SK-N-MC (cell line): ENCODE results near the gene SNF8.

Source experiments
- DNase-seq: peaks from one replicate; pipeline ENCODE4 v3.0.0-alpha.2; 2011; ENCODE audit warnings: low read depth, low spot score
- H3K27ac ChIP-seq: fragments of 200-600 bp; sonication (generic); 2 replicates; pipeline ENCODE4 v1.5.1; 2016; ENCODE audit warnings: mixed run types
- H3K36me3 ChIP-seq: fragments of 200-600 bp; sonication (generic); 2 replicates; pipeline ENCODE4 v1.6.1; 2017; ENCODE audit warnings: antibody characterized with exemption, low read length, mixed read lengths; ENCODE audit not compliant: insufficient read depth
- H3K4me3 ChIP-seq: fragments of 200-600 bp; sonication (generic); 2 replicates; pipeline ENCODE4 v1.5.1; 2016
- H3K9ac ChIP-seq: fragments of 200-600 bp; sonication (generic); 2 replicates; pipeline ENCODE4 v1.8.0; 2017; ENCODE audit warnings: mixed run types, mixed read lengths; ENCODE audit not compliant: insufficient read length
- H3K9me3 ChIP-seq: fragments of 200-600 bp; sonication (generic); 2 replicates; pipeline ENCODE4 v1.6.1; 2017; ENCODE audit warnings: low read depth, mild to moderate bottlenecking, antibody characterized with exemption, low read length, moderate library complexity, mixed read lengths
- EZH2 ChIP-seq: fragments of 200-600 bp; sonication (generic); IDR thresholded peaks from one replicate; pipeline ENCODE4 v1.6.1; 2017; ENCODE audit warnings: antibody characterized with exemption
- FOXP2 ChIP-seq: optimal IDR thresholded peaks from 2 replicates; pipeline ENCODE3; 2011; ENCODE audit warnings: mild to moderate bottlenecking, moderate library complexity; ENCODE audit not compliant: insufficient read depth; ENCODE audit errors: extremely low read length, control extremely low read depth
- POLR2AphosphoS5 ChIP-seq: IDR thresholded peaks from 2 replicates; pipeline ENCODE4 v1.6.1; 2012; ENCODE audit warnings: mild to moderate bottlenecking, low read depth, low read length, borderline replicate concordance

The SNF8 gene

DNA sequence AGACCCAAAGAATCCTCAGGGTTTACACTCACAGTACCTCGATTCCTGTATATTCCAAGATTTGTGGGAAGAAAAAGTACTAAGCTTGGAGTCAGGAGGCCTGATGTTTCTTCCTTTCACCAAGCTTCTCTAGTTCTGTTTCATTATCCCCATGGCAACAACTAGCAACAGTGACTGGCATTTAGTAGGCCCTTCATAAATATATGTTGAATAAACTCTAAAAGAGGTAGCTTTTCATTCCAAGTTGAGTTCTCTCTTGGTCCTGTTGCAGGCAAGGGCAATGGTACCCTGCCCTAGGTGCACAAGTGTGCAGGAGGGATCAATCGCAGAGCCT is 37.0 kb downstream of the SNF8 start:
- TF ChIP-seq POLR2AphosphoS5: no peak
- no peak for TF ChIP-seq EZH2
- TF ChIP-seq FOXP2: no peak
- Histone ChIP-seq H3K36me3 (peaks cover 32% of the 10 kb centered on the region), H3K9ac (peak overlapping the region; percentile 81), H3K4me3 (peak overlapping the region; percentile 97), H3K27ac (peak overlapping the region; percentile 90), H3K9me3 (no peaks in the 10 kb centered on the region)
- DNase-seq: no peak

DNA sequence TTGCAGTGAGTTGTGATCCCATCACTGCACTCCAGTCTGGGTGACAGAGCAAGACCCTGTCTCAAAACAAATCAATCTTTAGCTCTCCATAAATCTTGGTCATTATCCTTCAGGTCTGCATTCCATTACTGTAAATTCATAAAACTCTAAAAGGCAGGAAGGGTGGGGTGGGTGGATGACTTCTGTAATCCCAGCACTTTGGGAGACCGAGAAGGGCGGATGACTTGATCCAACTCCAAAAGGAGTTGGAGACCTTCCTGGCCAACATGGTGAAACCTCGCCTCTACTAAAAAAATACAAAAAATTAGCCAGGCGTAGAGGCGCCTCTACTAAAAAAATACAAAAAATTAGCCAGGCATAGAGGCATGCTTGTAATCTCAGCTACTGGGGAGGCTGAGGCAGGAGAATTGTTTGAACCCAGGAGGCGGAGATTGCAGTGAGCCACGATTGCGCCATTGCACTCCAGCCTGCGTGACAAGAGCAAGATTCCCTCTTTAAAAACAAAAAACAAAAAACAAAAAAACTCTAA is 38.6 kb downstream of the SNF8 start:
- Histone ChIP-seq H3K27ac (peak overlapping the region; percentile 25; the same call in 1 of the 2 replicates), H3K36me3 (peaks cover 15% of the 10 kb centered on the region), H3K9me3 (no peaks in the 10 kb centered on the region), H3K9ac (no peak overlapping the region), H3K4me3 (no peak overlapping the region)
- TF ChIP-seq EZH2: no peak
- TF ChIP-seq FOXP2: no peak
- no peak for DNase-seq

DNA sequence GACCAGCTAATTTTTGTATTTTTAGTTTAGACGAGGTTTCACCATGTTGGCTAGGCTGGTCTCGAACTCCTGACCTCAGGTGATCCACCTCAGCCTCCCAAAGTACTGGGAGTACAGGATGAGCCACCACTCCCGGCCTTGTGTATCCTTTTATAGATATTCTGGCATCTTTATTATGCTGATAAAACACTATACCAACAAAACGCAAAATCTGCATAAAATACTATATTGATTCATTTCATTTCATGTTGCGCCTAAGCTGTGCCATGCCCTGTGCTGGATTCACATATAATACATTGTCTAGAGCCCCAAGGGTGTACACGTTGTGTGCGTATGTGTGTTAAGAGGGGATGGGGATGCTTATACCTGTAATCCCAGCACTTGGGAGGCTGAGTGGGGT is 40.2 kb downstream of the SNF8 start:
- DNase-seq: no peak
- Histone ChIP-seq H3K9ac (no peak overlapping the region), H3K4me3 (no peak overlapping the region), H3K27ac (no peak overlapping the region), H3K9me3 (no peaks in the 10 kb centered on the region), H3K36me3 (no peaks in the 10 kb centered on the region)
- TF ChIP-seq POLR2AphosphoS5: no peak
- no peak for TF ChIP-seq EZH2
- TF ChIP-seq FOXP2: no peak

DNA sequence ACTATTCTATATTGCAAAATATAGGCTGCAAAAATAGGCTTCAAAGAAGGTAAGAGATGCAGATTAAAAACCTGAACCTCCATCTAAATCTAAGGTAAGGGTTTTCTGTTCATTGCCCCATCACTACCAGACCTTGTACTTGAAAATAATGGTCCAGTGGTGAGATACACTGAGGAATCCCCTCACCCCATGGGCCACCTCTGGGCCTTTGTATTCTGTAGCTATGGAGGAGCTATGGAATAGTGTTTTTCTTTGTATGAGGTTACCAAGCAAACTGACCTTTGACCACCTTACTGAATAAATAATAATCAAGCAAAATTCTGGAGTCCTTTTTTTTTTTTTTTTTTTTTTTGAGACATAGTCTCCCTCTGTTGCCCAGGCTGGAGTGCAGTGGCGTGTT is 41.2 kb downstream of the SNF8 start:
- Histone ChIP-seq H3K9me3 (no peaks in the 10 kb centered on the region), H3K4me3 (no peak overlapping the region), H3K9ac (no peak overlapping the region), H3K36me3 (peaks cover 2% of the 10 kb centered on the region; the same call in 1 of the 2 replicates), H3K27ac (no peak overlapping the region)
- no peak for DNase-seq
- TF ChIP-seq POLR2AphosphoS5: no peak
- no peak for TF ChIP-seq FOXP2
- TF ChIP-seq EZH2: no peak

DNA sequence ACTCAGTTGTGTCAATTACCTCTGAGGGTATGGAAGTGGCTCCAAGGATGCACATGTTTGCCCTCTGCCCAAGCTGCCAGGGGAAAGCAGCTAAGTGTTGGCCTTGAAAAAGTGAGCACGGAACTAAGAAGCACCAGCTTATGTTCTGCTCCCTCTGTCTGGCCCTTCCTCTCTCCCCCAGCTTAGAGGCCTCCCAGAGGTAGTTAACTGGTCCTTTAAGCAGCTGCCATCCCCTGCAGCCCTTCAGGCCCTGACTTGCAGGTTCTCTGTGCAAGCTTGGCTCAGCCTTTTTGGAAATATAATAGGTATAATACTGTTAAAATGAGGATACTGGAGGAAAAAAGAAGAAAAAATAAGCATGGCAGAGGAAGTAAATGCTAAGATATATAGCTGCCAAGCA is 43.4 kb downstream of the SNF8 start:
- Histone ChIP-seq H3K27ac (peak overlapping the region; percentile 35; the same call in 1 of the 2 replicates), H3K9me3 (no peaks in the 10 kb centered on the region), H3K9ac (no peak overlapping the region), H3K4me3 (no peak overlapping the region), H3K36me3 (peaks cover 22% of the 10 kb centered on the region)
- no peak for DNase-seq
- TF ChIP-seq EZH2: no peak

DNA sequence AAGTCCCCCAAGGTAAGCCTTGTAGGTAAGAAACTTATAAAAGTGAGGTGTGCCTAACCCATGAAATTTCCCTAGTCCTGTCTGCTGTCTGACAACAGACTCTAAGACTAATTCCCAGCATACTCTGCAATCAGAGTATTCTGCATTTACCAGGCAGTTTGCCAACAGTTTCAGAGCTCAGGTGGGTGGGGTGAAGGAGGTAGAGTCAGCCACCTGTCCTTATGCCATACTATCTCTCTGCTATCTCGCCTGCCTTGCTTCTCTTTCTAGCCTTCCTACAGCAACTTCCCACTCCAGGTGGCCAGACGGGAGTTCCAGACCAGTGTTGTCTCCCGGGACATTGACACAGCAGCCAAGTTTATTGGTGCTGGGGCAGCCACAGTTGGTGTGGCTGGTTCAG is 49.8 kb downstream of the SNF8 start:
- no peak for DNase-seq
- Histone ChIP-seq H3K27ac (no peak overlapping the region), H3K9me3 (no peaks in the 10 kb centered on the region), H3K36me3 (peaks cover 47% of the 10 kb centered on the region), H3K4me3 (no peak overlapping the region), H3K9ac (no peak overlapping the region)
- TF ChIP-seq FOXP2: no peak
- TF ChIP-seq POLR2AphosphoS5: no peak
- no peak for TF ChIP-seq EZH2

DNA sequence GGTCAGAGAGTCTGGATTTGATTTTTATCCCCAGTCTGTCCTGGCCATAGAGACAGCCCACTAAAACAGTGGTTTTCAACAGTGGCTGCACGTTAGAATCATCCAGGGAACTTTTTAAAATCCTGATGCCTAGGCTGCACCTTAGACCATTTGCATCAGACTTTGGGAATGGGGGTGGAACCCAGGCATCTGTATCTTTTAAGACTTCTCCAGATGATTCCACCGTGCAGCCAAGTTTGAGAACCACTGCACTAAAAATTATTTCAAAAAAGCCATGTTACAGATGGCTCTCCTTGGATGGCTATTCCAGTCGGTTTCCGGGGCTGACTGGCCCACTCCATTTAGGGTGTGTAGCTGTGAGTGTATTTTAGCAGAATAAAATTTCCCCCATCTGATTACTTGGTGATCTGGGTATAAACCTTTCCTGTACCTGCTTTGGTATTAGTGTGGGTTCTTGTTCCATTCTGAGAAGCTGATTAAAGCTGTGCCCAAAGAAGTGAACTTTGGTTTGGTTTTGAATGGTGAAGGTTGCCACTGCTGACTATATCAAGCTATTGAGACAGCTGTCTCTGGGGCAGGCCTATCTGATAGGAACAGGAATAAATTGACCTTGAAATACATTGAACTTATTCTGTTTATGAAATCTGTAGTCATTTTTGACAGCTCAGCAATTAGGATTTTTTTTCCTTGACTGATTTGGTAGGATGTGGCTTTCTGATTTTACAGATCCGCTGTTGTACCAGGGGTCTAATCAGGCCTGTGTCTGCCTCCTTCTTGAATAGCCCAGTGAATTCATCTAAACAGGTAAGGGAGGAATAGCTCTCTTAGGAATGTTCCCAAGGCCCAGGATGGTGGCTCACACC is 50.8 kb downstream of the SNF8 start:
- Histone ChIP-seq H3K9ac (peak overlapping the region; percentile 95), H3K4me3 (peak overlapping the region; percentile 94), H3K27ac (no peak overlapping the region), H3K36me3 (peaks cover 47% of the 10 kb centered on the region), H3K9me3 (no peaks in the 10 kb centered on the region)
- no peak for DNase-seq
- TF ChIP-seq FOXP2 (no peak), EZH2 (no peak), POLR2AphosphoS5 (no peak)

DNA sequence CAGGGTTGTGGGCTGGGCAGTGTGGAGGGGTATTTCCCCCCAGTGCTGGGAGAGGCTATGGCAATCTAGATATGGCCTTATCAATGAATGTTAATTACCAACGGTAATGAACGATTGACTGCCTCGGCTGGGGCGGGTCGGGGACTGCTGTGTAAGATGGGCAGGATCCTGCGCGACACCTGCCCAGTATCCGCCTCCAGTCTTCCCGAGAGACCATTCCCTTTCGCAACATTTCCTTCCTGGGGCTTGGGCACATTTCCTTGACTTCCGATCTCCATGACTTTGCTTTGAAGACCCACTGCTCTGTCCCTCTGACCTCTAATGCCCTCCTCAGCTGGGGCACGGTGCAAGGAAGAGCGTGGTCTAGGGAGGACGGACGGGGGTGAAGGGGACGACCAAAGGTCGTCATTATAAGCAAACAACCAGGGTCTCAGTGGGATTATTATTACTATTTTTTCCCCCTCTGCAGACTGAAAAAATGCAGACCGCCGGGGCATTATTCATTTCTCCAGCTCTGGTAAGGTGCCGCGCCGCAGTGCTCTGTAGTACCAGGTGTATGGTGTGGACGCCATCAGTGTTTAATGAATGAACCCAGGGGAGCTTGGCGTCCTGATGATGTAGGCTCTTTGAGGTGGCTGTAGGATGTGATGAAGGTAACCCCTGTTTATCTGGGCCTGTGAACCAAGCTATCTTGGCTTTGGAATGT is 51.5 kb downstream of the SNF8 start:
- no peak for TF ChIP-seq EZH2
- peak overlapping the region; percentile 94 for H3K4me3 ChIP-seq
- H3K27ac ChIP-seq: peak overlapping the region; percentile 73
- peaks cover 42% of the 10 kb centered on the region for H3K36me3 ChIP-seq
- DNase-seq: no peak
- peak overlapping the region; percentile 95 for H3K9ac ChIP-seq
- no peaks in the 10 kb centered on the region for H3K9me3 ChIP-seq
